Measurements from ENCODE around the gene AGAP1. TPM values are rescaled to one million over a fixed set of nuclear protein-coding genes. Genes with fewer than 3 reads are reported as not detected.

AGAP1 gene
- 12.8 and 21.8 TPM in 2 replicates for total RNA-seq

GRCh38 chr2:235493775-235494715, at the start of gene AGAP1:
Gene AGAP1, plus strand, starts transcription at chr2:235494043.

GRCh38 chr2:236168110-236169080, 674.6 kb downstream of the AGAP1 start, which contains the start of gene GBX2:
Gene GBX2, minus strand, starts transcription at chr2:236168386. Its CDS starts 415 bp downstream, at chr2:236167971.

Data from cardiac atrium fibroblast (primary cell).